CD4-positive, alpha-beta T cell treated with Interleukin-4 for 1 hour (primary cell): Measurements from ENCODE around the gene CNGA4.

Source experiments
- DNase-seq, 2 donors: peaks; one replicate each; pipeline ENCODE4 v3.0.0-alpha.2; 2020 to 2022

CNGA4 gene

DNA sequence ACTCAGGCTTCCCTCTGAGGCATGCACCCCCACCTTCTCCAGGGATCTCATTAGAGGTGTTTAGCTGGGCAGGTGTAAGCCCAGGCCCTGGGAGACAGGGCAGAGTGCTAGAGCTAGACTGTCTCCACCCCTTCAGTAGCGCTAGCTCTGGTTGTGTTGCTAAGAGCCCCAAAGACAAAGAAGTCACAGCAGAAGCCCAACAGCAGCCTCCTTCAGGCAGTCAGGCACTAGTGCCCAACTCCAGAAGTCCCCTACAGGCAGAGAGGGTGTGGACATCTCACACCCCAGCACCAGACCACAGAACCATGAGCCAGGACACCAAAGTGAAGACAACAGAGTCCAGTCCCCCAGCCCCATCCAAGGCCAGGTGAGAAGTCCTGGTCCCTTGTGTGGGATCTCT is at the start of gene CNGA4:
CNGA4 (plus strand) TSS at position 188 of the 400 bp plus-strand sequence; CDS start at position 306, 118 bp downstream.
- no peak for DNase-seq

- DNase-seq = peak in 1 of 2 donors; percentile 36
Measured at GRCh38 chr11:6191742-6192141, 47.1 kb upstream of the CNGA4 start.

GRCh38 chr11:6194065-6194581 is 44.8 kb upstream of the CNGA4 start:
- no peak for DNase-seq

DNA sequence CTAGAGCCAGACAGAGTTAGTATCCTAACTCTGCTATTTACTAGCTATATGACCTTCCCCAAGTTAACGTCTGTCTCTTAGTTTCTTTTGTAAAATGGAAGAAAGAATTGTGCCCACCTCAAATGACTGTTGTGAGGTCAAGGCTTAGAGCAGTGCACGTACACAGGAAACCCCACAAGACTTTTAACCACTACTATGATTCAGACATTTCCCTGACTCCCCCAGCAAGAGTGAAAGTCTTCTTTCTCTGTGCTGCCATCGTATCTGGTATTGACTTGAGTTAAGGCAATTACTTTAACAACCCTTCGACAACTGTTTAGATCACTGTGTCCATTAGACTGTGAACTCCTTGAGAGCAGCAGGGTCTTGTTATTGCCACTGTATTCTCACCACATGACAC is 42.5 kb upstream of the CNGA4 start:
- DNase-seq = peak in 1 of 2 donors; percentile 25

GRCh38 chr11:6197466-6198200 is 41.3 kb upstream of the CNGA4 start:
- DNase-seq = no peak

DNA sequence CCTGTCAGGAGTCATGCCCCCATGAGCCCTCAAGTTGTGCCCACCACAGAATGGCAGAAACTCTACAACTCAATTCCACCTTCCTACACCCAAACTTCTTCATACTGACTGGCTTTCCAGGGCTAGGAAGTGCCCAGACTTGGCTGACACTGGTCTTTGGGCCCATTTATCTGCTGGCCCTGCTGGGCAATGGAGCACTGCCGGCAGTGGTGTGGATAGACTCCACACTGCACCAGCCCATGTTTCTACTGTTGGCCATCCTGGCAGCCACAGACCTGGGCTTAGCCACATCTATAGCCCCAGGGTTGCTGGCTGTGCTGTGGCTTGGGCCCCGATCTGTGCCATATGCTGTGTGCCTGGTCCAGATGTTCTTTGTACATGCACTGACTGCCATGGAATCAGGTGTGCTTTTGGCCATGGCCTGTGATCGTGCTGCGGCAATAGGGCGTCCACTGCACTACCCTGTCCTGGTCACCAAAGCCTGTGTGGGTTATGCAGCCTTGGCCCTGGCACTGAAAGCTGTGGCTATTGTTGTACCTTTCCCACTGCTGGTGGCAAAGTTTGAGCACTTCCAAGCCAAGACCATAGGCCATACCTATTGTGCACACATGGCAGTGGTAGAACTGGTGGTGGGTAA is 39.6 kb upstream of the CNGA4 start, which contains the start of gene OR52W1:
OR52W1 (plus strand) TSS at position 51 of the 637 bp plus-strand sequence; CDS start at position 51, 0 bp downstream.
- no peak for DNase-seq

GRCh38 chr11:6200975-6201374 is 37.9 kb upstream of the CNGA4 start:
- peak; percentile 48 to 81 for DNase-seq

GRCh38 chr11:6201481-6201880 is 37.4 kb upstream of the CNGA4 start:
- DNase-seq = peak; percentile 8 to 33

- no peak for DNase-seq
Measured at GRCh38 chr11:6202041-6202440, 36.8 kb upstream of the CNGA4 start.

DNA sequence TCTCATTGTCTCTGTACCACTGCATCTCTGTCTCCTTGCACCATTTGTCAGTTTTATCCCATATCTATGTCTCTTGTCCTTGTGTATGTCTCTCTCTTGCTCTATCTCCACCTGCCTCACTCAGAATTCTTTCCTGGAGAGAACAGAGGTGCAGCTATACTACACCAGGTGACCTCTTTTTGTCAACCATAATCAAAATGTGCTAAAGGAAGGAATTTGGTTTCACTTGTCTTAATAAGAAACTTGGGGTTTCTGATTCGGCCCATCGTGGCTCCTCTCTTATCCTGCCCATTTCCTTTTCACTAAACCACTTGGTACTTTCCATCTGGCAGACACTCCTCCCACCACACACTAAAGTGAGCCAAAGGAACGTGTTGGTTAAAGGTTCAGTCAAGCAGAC is 35.6 kb upstream of the CNGA4 start:
- peak; percentile 15 to 49 for DNase-seq

DNA sequence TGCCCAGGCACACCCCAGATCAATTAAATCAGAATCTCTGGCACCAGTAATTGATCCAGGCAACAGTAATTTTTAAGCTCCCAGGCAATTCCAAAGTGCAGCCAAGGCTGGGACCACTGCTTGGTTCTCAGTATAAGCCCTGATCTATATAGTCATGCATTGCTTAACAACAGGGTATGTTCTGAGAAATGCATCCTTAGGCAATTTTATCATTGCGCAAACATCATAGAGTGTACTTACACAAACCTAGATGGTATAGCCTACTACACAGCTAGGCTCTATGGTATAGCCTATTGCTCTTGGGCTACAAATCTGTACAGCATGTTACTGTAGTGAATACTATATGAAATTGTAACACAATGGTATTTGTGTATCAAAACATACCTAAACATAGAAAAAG is 34.2 kb upstream of the CNGA4 start:
- no peak for DNase-seq

GRCh38 chr11:6205366-6205765 is 33.5 kb upstream of the CNGA4 start, which contains the start of gene C11orf42:
Gene C11orf42, plus strand, starts transcription at chr11:6205557. Its CDS starts 59 bp downstream, at chr11:6205616.
- DNase-seq = no peak

- no peak for DNase-seq
Measured at GRCh38 chr11:6206456-6207180, 32.3 kb upstream of the CNGA4 start.

DNA sequence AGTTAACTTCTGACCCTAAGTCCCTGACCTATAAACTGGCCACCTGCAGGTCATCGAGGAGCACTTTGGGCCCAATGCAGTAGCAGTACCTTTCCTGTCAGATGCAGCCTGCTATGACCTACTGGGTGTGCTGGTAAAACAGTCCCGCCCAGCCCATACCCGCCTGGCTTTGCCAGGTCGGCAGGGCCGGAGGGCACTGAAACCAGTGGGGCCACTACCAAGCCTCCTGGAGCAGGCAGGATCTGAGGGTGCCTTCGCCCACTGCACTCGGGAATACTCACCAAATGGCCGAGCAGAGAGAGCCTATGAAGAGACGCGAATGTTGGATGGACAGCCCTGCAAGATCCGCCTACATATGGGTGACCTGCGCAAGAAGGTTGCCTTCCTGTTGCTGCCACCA is 29.1 kb upstream of the CNGA4 start:
- DNase-seq = no peak

GRCh38 chr11:6210274-6210955 is 28.5 kb upstream of the CNGA4 start:
- DNase-seq = no peak

- DNase-seq = no peak
Measured at GRCh38 chr11:6214530-6214929, 24.4 kb upstream of the CNGA4 start.

GRCh38 chr11:6216501-6216900 is 22.4 kb upstream of the CNGA4 start:
- DNase-seq = no peak

DNA sequence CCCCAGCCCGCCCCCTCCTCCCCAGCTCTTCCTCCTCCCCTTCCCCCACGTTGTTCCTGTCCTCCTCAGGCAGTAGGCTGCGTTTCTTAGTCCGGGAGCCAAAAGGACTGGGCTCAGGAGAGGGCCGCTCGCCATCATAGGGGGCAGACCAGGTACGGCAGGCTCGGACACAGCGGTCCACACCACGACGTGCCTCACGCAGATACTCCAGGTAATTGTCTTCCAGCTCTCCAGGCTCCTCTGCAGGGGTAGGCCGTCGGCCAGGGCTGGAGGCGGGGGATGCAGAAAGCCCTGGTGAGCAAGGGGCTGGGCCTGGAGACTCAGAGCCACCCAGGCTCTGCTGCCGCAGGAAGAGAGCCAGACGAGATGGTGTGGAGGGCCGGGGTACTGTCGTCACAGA is 21.2 kb upstream of the CNGA4 start:
- no peak for DNase-seq

DNA sequence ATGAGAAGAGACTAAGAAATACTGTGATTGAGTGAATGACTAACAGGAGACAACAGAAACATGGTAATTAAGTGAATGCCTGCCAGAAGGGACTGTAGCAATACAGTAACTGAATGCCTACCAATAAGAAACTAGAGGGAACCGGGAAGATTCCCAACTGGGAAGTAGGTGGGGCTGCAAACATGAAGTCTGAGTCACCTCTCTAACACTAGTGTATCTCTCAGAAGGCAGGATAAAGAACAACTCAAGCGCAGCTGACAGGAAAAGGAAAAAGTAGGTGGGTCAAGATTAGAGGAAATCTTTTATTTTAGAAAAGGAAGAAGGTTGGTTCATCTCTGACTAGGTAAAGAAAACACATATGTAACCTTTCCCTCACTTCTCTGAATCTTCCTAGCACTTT is 19.5 kb upstream of the CNGA4 start:
- DNase-seq = no peak

GRCh38 chr11:6223854-6224253 is 15.0 kb upstream of the CNGA4 start:
- DNase-seq = no peak

DNA sequence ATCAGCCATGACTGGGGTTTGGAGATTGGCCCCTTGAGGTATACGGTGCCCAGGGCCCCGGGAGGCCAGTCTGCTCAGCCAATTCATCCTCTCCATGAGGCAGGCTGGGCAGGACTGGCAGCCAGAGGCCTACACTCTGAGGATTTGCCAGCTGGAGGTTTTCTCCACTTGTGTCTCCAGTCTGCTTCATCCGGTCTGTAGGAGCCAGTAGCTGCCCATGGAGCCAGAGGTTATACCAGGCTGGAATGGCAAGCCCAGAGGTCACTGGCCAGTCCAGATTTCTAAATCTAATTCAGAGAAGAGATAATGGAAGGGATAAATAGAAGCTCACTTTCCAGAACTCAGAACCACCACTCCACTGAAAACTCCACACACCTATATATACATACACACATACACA is 14.5 kb upstream of the CNGA4 start:
- no peak for DNase-seq

- no peak for DNase-seq
Measured at GRCh38 chr11:6225024-6225423, 13.9 kb upstream of the CNGA4 start.

GRCh38 chr11:6225896-6226295 is 13.0 kb upstream of the CNGA4 start:
- no peak for DNase-seq
